Sigmoid colon (tissue), 7 donors: ENCODE results near the gene FRAT2. TPM values are rescaled to one million over a fixed set of nuclear protein-coding genes. Genes with fewer than 3 reads are reported as not detected.
A peak's percentile ranks its signal among the peaks of the same experiment; 100 is the strongest.

ENCODE experiments used
- DNase-seq: peaks from one replicate; pipeline ENCODE4 v3.0.0-alpha.2; 2019
- H3K27ac ChIP-seq, 4 donors: fragments of 200-600 bp; sonication (generic); one replicate each; pipeline ENCODE4 v1.5.1; 2016 to 2019; ENCODE audit warnings: mild to moderate bottlenecking in 1 of 4
- H3K27me3 ChIP-seq, 3 donors: fragments of 200-600 bp; sonication (generic); one replicate each; pipeline ENCODE4 v1.5.1; 2019; ENCODE audit warnings: mild to moderate bottlenecking in 1 of 3
- H3K36me3 ChIP-seq, 4 donors: fragments of 200-600 bp; sonication (generic); one replicate each; pipeline ENCODE4 v1.5.1; 2016 to 2019
- H3K4me1 ChIP-seq, 4 donors: fragments of 200-600 bp; sonication (generic); one replicate each; pipeline ENCODE4 v1.5.1; 2017 to 2019
- H3K4me3 ChIP-seq, 4 donors: fragments of 200-600 bp; sonication (generic); one replicate each; pipeline ENCODE4 v1.5.1; 2017 to 2019; ENCODE audit warnings: mild to moderate bottlenecking in 2 of 4, moderate library complexity in 1 of 4
- H3K9me3 ChIP-seq, 4 donors: fragments of 200-600 bp in 3 of 4; sonication (generic) in 3 of 4; one replicate each; pipeline versions ENCODE4 v1.5.1 to v1.6.1; 2013 to 2019
- CTCF ChIP-seq, 4 experiments: fragments of 450-650 bp in 3 of 4; fragments of 200-600 bp in 1 of 4; IDR thresholded peaks; one replicate each; pipeline ENCODE4 v1.5.1; 2016 to 2019; ENCODE audit warnings: antibody characterized with exemption in 4 of 4, mild to moderate bottlenecking in 3 of 4, moderate library complexity in 2 of 4
- EP300 ChIP-seq, 4 donors: sonication (generic); formaldehyde crosslinking; IDR thresholded peaks; one replicate each; pipeline ENCODE4 v1.6.1; 2017; ENCODE audit warnings: antibody characterized with exemption in 4 of 4
- POLR2A ChIP-seq, 2 donors: fragments of 450-650 bp; IDR thresholded peaks; one replicate each; pipeline ENCODE4 v1.6.1; 2016; ENCODE audit warnings: antibody characterized with exemption in 2 of 2, mild to moderate bottlenecking in 2 of 2, moderate library complexity in 2 of 2
- POLR2AphosphoS5 ChIP-seq, 4 donors: sonication (generic); formaldehyde crosslinking; IDR thresholded peaks; one replicate each; pipeline ENCODE4 v1.6.1; 2017; ENCODE audit warnings: antibody characterized with exemption in 4 of 4
- WGBS, 2 donors: extraction: QIAGEN DNeasy Blood & Tissue Kit; methylation state at CpG; one replicate each; pipeline ENCODE4 v1.1.7; 2013; 5-methylcytosine and 5-hydroxymethylcytosine counted together
- intact Hi-C: fragments of 100-400 bp; cut with DNase I; formaldehyde crosslinking; loops from one replicate; pipeline ENCODE4 v1.15.1; 2023
- polyA plus RNA-seq, 3 donors: library from polyadenylated mRNA; stranded (reverse); fragments of 200-250 nt; gene quantifications; one replicate each; pipeline ENCODE4 v1.2.3, GENCODE V29; 2013
- total RNA-seq, 4 donors: library from RNA; depleted of rRNA; stranded (reverse); fragments of >200 nt; gene quantifications; one replicate each; pipeline ENCODE4 v1.1.0, GENCODE V29; 2016
- donor health status: healthy with polysubstance abuse.
- donor health status: Bipolar disorder and iron deficiency.
- donor health status: healthy.

FRAT2 gene
- total and polyA plus RNA-seq, 7 donors, result 11.9 to 31.0 (median 18.9) TPM

GRCh38 chr10:97325754-97326153 lies 8.8 kb downstream of the FRAT2 start:
- Histone ChIP-seq H3K9me3 (no peaks in the 10 kb centered on the region), H3K27ac (no peak overlapping the region), H3K4me1 (peaks cover 0 to 27% (median 24%) of the 10 kb centered on the region in 4 donors), H3K4me3 (no peak overlapping the region), H3K27me3 (no peaks in the 10 kb centered on the region), H3K36me3 (peaks cover 0 to 14% (median 0%) of the 10 kb centered on the region in 4 donors)
- intact Hi-C loops, result no loop called here
- TF ChIP-seq POLR2AphosphoS5 (IDR thresholded peaks at IDR 0.05) (no peak), EP300 (IDR thresholded peaks at IDR 0.05) (no peak), CTCF (IDR thresholded peaks at IDR 0.05) (no peak), POLR2A (IDR thresholded peaks at IDR 0.05) (no peak)
- DNase-seq, result no peak
- 85 to 93% methylated on average over 9 of the region's 9 CpGs for WGBS, 2 donors

- WGBS, 2 donors, result 86 to 89% methylated on average over 4 of the region's 4 CpGs
- peaks cover 0 to 25% (median 19%) of the 10 kb centered on the region in 4 donors for H3K4me1 ChIP-seq
- H3K27ac ChIP-seq, result no peak overlapping the region
- TF ChIP-seq POLR2A (IDR thresholded peaks at IDR 0.05) (no peak), EP300 (IDR thresholded peaks at IDR 0.05) (no peak), POLR2AphosphoS5 (IDR thresholded peaks at IDR 0.05) (no peak), CTCF (IDR thresholded peaks at IDR 0.05) (no peak)
- no peaks in the 10 kb centered on the region for H3K27me3 ChIP-seq
- no peak for DNase-seq
- peaks cover 0 to 3% (median 0%) of the 10 kb centered on the region in 4 donors for H3K36me3 ChIP-seq
- H3K9me3 ChIP-seq, result no peaks in the 10 kb centered on the region
- intact Hi-C loops, result no loop called here
- H3K4me3 ChIP-seq, result no peak overlapping the region
These were observed 11.0 kb downstream of the FRAT2 start for GRCh38 chr10:97323501-97323900.

GRCh38 chr10:97321804-97322190 lies 12.7 kb downstream of the FRAT2 start:
- no peaks in the 10 kb centered on the region for H3K27me3 ChIP-seq
- H3K4me3 ChIP-seq, result no peak overlapping the region
- H3K27ac ChIP-seq, result no peak overlapping the region

GRCh38 chr10:97321032-97321803 lies 13.3 kb downstream of the FRAT2 start:
- no peaks in the 10 kb centered on the region for H3K9me3 ChIP-seq
- DNase-seq, result peak; percentile 73
- 32 to 51% methylated on average over 38 of the region's 38 CpGs for WGBS, 2 donors
- no peaks in the 10 kb centered on the region for H3K36me3 ChIP-seq
- TF ChIP-seq CTCF (IDR thresholded peaks at IDR 0.05) (no peak), POLR2A (IDR thresholded peaks at IDR 0.05) (no peak), POLR2AphosphoS5 (IDR thresholded peaks at IDR 0.05) (peak in 1 of 4 donors; percentile 32), EP300 (IDR thresholded peaks at IDR 0.05) (no peak)
- peak overlapping the region; percentile 90 to 97 (median 92) for H3K27ac ChIP-seq
- peak overlapping the region; percentile 42 to 97 (median 82) for H3K4me3 ChIP-seq
- peaks cover 0 to 33% (median 20%) of the 10 kb centered on the region in 4 donors for H3K4me1 ChIP-seq
- intact Hi-C loops, result no loop called here
- no peaks in the 10 kb centered on the region for H3K27me3 ChIP-seq

More at GRCh38 chr10:97321804-97322190, 12.7 kb downstream of the FRAT2 start:
- DNase-seq, result no peak
- WGBS, 2 donors, result 58 to 83% methylated on average over 3 of the region's 3 CpGs
- Histone ChIP-seq H3K4me1 (peaks cover 0 to 33% (median 20%) of the 10 kb centered on the region in 4 donors), H3K9me3 (no peaks in the 10 kb centered on the region), H3K36me3 (no peaks in the 10 kb centered on the region)
- no peak for TF ChIP-seq POLR2A (IDR thresholded peaks at IDR 0.05)
- no peak for TF ChIP-seq CTCF (IDR thresholded peaks at IDR 0.05)
- no peak for TF ChIP-seq POLR2AphosphoS5 (IDR thresholded peaks at IDR 0.05)
- intact Hi-C loops, result no loop called here
